ENCODE data around the gene JAG1. TPM values are rescaled to one million over a fixed set of nuclear protein-coding genes. Genes with fewer than 3 reads are reported as not detected.
A peak's percentile ranks its signal among the peaks of the same experiment; 100 is the strongest.

JAG1 gene
- total RNA-seq, 1 donor from 2014 or later = 20.0 TPM

DNA sequence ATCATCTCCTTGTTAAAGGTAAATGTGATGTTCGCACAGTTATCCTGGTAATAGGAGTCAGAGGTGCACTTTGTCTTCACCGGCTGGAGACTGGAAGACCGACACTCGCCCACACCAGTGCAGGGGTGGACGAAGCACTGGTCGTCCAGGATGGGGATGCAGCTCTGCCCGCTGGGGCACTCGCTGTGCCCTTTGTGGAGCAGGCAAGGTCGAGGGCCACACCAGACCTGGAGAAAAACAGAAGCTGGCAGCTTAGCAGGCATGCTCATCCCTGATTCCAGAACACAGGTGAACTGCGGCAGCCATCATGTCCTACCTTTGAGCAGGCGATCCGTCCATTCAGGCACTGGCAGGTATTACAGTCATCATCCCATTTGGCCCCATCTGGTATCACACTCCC lies 32.3 kb downstream of the JAG1 start:
- DNase-seq (ENCODE audit: low spot score in 2 of 2) = no peak
- no peak for FAIRE-seq

DNA sequence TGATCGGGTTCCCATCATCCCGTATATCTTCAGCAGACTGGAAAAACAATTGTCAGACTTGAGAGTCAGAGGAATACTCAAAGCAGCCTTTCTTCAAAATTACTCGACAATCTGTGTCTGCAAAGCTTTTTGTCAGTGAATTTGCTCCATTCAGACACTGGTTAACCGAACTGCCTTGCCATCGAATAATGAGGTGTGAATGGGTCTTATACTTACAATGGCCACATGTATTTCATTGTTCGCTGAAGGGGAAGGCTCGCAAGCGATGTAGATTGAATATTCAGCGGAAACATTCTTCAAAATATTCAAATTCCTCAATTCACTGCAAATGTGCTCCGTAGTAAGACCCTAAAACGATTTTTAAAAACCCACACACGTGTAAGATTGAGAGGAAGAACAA lies 32.9 kb downstream of the JAG1 start:
- FAIRE-seq = no peak
- DNase-seq (ENCODE audit: low spot score in 2 of 2) = no peak

DNA sequence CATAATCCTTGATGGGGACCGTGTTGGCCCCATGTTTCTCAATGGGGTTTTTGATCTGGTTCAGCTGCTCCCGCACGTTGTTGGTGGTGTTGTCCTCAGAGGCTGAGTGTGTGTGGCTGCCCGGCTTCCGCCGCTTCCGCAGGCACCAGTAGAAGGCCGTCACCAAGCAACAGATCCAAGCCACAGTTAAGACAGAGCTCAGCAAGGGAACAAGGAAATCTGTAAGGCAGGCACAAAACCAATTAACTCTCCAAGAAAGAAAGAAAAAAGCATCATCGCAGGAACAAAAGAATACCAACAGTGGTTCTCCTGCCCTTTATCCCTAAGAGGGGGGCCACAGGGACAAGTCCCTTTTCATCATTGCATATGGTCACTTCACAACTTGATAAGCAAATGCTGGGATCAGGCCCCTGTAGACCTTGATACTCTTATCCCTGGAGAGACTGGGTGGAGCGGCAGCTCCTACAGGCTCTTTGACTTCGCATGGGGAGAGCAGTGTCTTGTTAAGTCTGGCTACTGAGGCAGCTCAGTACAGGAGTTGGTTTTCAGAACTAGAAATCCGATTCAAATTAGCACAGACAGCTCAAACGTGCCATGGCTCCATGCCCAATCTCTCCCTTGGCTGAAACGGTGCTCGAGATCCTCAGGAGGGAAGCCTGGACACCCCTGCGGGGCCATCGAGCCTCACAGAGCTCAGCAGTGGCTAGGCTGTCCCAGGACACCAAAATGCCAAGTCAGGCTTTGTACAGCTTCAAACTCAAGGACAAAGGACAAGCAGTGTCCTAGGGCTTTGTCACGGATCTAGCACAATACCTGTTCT lies 33.9 kb downstream of the JAG1 start:
- FAIRE-seq = no peak
- DNase-seq (ENCODE audit: low spot score in 2 of 2) = peak in 1 of 2 donors; percentile 44

DNA sequence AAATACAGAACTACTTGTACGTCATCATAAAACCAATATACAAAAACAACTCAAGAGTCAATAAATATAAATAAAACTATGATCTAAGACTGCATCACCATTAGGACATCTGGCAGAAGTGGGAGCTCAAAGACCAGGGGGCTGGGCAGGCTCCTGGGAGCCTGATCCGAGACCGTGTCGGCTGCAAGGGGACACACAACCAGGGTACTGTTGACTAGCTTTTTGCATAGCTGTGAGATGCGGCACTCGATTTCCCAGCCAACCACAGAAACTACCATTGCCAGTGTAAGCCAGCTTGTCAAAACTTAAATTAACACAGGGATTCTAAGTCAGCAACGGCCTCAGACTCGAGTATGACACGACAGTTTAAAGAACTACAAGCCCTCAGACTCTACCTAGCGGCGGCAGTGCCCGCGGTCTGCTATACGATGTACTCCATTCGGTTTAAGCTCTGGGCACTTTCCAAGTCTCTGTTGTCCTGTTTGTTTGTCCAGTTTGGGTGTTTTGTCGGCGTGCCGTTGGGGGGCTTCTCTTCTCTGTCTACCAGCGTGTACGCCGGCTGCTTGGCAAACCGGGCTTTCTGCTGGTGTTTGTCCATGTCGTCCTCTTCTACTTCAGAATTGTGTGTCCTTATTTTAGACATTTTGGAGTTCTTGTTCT lies 34.6 kb downstream of the JAG1 start:
- DNase-seq (ENCODE audit: low spot score in 2 of 2) (no peak), FAIRE-seq (no peak)

DNA sequence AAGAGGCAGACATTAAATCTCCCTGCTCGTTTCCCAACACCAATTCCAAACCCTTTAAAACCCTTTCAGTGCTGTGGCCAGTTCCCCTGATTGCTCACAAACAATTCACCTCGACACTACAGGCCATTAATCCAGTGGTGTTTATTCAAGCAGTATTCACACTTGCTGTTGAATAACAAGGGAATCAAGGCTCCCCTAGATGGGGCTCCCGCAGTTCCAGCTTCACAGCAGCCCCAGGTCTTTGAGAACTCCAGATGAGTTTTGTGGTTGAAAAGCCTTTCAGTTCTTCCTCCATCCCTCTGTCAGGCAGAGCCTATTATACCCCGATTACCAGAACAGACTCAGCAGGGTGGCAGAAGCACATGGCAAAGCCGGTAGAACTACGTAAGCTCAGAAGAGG lies 36.2 kb downstream of the JAG1 start:
- DNase-seq (ENCODE audit: low spot score in 2 of 2) (no peak), FAIRE-seq (no peak)

DNA sequence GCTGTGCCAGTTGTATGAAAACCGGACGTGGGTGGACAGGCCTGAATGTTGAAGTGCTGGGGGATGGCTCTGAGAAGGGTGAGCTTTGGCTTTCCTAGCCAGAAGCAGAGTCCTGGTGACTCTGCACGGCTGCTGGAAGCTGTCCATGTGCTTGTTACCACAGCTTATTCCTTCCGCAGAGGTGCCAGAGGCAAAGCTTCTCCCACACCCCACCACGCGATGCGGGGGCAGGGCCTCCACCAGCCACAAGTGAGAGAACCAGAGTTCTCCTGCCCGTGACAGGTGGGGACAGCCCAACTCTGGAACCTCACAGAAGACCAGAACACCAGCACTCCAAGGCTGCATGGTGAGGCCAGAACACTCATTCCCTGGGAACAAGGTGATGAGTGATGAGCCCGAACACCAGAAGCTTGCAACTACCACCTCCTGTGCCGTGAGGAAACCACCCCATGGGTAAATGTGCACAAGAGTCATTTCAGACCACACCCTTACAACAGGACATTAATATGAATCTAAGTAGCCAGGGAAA lies 36.7 kb downstream of the JAG1 start:
- no peak for DNase-seq (ENCODE audit: low spot score in 2 of 2)
- no peak for FAIRE-seq

DNA sequence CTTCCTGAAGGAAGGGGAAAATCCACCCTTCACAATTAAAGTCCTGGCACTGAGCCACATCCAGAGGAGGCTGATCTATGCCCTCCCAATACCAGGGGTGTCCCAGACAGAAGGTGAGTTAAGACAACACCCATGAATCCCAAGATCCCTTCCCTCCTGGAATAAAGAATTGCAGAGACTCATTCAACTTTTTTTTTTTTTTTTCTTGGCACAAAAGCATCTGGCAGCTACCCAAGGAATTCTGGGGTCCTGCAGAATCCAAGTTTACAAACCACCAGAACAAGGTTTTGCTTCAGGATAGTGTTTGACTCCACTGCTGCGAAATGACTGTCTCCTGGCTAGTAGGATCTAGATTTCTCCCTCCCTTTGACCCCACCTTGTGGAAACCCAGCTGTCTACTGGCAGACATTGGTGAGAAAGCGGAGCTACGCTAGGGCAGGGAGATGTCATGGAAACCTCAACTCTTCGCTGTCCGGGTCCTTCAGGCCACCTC lies 37.4 kb downstream of the JAG1 start:
- FAIRE-seq (no peak), DNase-seq (ENCODE audit: low spot score in 2 of 2) (no peak)

DNA sequence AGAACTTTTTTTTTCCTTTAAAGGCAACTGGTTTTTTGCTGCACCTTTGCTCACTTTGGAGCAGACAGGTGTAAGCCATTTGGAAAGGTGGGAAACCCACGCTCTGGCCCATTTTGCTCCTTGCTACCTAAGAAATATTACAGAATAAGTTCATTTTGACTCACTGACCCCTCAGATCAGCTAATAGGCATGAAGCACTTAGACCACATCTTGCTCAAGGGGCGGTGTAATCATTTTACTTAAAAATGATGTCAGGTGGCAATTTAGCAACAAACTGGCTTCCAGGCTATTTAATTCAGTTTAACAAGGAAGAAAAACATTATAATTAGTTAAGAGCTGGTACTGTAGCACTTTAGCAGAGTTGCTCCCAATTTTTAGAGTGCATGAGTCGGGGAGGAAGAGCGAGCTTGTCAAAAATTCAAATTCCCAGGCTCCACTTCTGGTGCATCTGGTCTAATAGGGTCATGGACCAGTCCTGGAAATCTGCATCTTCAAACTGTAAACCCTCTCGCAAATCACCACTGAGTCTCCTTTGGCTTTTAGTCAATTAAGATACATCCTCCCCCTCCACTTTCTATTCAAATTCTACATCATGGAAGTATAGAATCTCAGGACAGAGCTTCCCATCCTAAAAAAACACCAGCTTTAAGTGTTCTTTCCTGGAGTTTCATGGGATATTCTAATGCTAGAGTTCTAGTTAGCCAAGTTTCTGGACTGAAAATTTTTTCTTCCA lies 38.2 kb downstream of the JAG1 start:
- DNase-seq (ENCODE audit: low spot score in 2 of 2) (no peak), FAIRE-seq (no peak)

DNA sequence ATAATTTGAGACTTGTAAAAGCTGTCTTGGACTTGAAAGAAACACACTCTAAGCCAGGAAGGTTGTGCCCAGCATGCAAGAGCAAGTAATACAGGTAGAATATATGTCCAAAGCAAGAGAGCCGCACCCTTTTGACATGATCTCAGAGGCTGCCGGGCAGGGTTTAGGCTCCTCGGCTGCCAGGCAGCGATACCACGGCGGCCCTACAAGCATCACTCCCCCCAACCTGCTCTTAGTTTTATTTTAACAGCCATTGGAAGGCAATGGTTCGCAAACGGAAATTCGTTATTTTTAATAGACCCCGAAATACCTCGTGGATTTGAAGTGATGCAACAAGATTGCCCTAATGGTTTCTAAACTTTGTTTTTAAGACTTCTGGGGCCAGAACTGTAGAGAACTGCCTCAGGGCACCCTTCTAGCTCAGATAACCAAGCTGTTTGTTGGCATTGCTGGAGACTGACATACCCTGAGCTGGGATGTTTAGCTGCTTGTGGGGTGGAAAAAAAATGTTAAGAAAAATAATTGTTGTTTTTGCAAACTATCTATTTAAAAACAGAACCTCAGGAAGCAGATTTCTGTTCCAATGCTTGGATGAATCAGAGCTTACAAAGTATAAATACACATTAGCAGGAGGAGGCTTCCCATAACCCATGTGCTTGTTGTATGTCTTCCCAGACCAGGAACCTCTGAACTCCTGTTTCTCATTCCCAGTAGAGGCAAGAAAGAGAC lies 39.0 kb downstream of the JAG1 start:
- DNase-seq (ENCODE audit: low spot score in 2 of 2) = peak in 1 of 2 donors; percentile 26
- no peak for FAIRE-seq

DNA sequence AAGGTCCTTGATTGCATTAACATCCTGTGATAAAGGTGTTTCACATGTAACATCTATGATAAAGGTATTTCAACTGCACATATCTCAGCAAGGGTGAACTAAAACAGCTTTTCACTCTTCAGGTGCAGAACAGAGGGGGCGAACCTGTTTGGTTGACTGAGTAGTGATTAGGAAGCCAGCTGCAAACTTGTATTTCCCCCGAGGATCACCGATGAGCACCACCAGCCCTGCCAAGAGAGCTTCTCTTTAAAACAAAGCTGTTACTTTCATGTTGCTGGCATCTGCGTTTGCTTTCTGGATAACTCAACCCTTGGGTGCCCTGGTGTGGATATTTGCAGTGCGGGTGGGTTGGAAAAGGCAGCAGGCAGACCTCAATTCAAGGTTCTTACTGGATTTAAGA lies 39.6 kb downstream of the JAG1 start:
- DNase-seq (ENCODE audit: low spot score in 2 of 2) (no peak), FAIRE-seq (no peak)

DNA sequence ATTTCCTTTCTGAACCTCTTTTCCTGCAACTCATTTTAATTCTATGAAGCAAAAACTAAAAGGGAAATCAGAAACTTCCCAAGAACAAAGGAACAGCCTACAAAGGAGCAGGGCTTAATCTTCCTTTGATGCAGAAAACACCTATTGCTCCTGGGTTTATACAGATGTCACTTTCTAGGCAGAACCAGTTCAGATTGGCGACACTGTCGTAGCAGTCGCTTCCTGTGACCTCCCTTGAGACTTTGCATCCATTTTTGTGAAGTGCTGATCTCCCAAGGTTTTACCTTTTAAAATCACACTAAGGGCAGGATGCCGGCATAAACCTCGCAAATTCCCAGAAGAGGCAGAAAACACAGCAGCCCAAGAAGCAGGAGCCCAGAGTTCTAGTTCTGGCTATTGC lies 40.1 kb downstream of the JAG1 start:
- no peak for DNase-seq (ENCODE audit: low spot score in 2 of 2)
- FAIRE-seq = no peak

DNA sequence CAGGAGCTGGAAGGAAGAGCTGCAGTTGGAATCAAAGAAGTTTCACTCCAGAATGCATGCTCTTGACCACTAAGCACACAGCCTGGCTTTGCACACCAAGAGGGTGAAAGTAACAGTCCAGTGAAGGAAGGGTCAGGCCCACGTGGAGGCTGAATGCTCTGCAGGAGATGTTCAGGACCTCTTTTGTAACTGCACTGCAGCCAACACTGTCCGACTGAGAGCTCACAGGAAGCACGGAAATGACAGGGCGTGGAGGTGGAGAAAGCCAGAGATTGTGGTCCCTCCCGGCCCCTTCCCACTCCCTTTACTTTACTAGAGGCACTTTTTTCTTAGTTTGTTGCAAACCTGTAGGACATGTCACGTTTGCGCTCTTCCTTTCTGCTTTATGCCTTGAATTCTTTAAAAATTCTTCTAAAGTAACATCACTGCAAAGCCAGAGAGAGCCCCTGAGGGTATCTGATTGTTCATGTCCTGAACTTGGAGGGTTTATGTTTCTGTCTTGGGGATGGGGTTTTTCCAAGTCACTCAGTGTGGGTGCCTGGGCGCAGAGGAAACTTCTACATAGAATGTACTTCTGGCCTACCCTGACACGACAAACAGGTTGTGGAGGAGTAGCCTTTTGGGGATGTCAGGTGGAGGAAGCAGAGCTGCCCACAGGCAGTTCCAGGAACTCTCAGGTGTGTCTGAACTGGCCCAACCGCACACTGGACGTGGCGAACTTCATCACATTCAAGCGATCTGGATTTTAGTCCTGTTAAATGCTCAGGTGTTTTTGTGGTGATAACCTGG lies 40.9 kb downstream of the JAG1 start:
- DNase-seq (ENCODE audit: low spot score in 2 of 2) = no peak
- FAIRE-seq = no peak

DNA sequence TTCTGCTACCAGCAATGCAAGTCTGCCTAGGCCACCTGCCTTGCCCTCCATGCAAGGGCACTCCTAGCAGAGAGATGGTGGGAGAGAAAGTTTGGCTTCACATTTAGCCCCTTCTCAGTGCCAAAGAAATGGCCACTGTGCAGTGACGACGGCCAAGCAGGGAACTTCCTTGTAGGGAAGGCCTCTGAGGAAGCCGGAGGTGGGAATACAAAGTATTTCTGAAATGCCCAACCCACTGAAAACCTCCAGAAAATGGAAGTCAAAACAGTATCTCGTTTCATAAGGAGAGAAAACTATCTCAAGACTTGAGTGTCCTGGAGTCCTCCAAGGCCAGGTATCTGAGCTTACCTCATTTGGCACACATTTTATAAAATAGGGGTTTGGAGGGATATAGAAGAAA lies 42.7 kb downstream of the JAG1 start:
- no peak for DNase-seq (ENCODE audit: low spot score in 2 of 2)
- FAIRE-seq = no peak

DNA sequence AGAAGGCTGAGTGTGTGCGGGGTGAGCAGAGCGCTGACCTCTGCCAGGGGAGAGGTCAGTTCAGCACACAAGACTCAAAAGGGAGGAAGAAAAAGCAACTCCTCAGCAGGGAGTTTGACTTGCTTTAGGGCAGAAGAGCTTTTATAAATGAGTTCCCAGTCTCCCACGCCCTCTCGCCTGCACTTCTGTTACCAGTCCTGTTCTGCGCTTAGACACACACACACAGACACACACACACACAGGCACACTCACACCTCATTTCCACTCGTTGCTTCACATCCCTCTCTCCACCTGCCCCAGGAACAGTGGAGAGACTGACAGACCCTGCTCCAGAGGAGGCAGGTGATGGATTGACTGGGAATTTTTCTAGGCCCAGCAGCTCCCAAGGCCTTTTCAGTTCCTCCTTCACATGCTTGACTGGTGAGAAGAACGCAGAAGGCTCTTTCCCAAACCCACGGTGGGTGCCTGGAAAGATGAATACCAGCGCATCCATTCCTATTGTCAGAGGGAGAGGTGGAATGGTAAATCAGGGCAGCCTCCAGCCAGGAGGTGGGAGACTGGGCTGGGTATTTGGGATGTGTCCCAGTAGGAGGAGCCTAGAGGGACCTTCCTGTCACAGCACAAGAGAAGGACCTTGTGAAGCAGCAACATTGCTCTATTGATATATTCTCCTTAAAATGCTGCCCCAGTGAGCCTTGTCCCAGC lies 43.7 kb downstream of the JAG1 start:
- FAIRE-seq (no peak), DNase-seq (ENCODE audit: low spot score in 2 of 2) (no peak)

DNA sequence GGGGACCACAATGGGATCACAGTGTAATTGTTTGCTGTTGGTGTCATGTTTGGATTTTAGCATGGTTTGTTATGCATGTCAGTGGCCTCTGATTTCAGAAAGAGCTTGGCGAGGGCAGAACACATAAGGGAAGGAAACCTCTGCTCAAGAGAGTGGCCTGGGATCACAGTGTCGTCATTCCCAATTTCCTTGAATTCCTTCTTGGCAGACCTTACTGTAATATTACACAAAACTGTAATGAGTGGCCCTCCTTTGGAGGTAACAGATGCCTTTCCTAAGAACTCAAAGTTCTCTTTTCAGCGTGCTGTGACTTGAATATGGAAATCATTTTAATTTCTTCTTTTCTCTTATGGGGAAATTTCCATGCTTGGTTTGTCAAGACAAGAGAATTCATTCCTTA lies 46.9 kb downstream of the JAG1 start:
- no peak for DNase-seq (ENCODE audit: low spot score in 2 of 2)
- FAIRE-seq = no peak

DNA sequence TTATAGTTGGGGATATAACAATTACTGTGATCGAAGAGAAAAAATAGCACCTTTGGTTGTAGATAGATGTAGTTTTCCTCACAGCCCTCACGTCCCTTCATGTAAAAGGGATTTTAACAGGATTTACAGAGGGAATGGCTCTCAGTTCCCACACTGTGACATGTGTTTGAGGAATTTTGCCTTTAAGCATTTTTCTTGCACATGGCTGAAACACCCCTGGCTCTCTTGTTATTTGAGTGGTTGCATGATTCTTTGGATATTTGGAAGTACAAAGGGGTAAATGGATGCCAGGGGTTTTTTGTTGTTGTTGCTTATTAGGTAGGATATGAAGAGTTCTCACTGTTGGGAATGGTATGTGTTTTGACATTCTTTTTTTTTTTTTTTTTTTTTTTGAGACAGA lies 48.2 kb downstream of the JAG1 start:
- DNase-seq (ENCODE audit: low spot score in 2 of 2) (no peak), FAIRE-seq (no peak)

DNA sequence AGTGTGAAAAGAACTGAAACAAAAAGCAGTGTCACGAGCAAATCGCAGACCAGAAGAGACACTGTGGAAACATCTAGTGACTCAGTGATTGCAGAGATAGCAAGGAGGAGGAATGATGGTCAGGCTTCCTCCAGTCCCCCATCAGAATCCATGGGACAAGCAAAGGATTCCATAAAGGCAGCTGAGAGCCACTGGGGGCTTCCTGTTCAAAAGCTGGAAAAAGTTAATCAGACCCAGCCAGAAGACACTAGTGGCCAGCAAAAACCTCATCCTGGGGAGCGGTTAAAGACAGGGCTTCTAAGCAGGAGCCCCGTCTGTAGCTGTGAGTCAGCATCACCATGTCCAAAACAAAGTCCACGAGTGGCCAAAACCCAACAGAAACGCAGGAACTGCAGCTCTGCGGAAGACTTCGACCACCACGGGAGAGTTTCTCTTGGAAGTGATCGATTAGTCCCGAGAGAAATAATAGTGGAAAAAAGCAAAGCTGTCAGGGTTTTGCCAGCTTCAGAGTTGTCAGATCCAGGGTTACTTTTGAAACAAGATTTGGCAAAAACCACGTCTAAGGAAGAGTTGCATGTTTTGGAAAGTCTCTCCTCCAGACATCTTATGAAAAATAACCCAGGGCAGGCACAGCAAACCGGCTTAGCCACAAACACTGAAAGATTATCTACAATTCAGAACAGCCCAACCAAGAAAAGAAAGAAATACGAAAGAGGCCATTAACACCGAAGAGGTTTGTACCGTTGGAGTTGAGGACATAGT lies 51.0 kb downstream of the JAG1 start:
- FAIRE-seq (no peak), DNase-seq (ENCODE audit: low spot score in 2 of 2) (no peak)

DNA sequence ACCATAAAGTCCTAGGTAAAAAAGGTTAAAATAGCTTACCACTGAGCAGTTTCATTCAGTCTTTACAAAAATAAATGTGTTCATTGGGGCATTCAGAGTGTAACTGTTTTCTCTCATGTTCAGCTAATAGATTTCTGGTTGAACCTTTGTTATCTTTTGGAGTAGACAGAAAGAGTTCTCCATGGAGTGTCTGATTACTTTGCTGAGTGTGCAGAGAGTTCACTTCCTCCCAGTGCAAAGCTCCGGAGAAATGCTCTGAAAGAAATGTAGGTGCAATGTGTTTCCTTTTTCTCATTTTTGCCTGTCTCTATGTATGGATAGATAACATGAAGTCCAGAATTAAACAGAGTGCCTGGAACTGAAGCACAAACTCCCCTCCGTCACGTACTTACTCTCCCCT lies 52.6 kb downstream of the JAG1 start:
- DNase-seq (ENCODE audit: low spot score in 2 of 2) (no peak), FAIRE-seq (no peak)

Data from frontal cortex (tissue), 4 donors.